ENCODE results near the gene AMZ1. TPM values are rescaled to one million over a fixed set of nuclear protein-coding genes. Genes with fewer than 3 reads are reported as not detected.

The AMZ1 gene
- total RNA-seq, 6 experiments from 2014 or later = 6.2 to 11.3 (median 7.8) TPM

DNA sequence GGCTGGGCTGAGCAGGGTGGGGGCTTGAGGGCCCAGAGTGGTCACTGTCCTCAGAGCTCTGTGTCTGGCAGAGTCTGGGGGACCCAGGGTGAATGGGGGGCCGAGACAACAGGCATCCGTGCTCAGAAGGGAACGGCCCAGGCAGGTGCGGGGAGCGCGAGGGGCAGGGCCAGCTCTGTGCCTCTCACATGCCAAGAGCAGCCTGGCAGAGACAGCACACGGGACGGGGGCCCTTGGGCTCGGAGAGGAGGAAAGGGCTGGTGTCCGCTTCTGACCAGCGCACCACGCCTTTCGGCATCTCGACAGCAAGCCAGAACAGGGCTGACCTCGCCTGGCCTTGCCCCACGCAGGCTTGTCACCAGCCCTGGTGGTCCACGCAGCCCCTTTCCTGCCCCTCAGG lies 13.4 kb downstream of the AMZ1 start:
- Mint-ChIP-seq H3K9me3 (no peaks in the 10 kb centered on the region), H3K36me3 (ENCODE audit: low read depth) (peaks cover 9% of the 10 kb centered on the region), H3K4me3 (no peak overlapping the region), H3K4me1 (ENCODE audit: low read depth) (no peaks in the 10 kb centered on the region), H3K27me3 (ENCODE audit: insufficient read depth) (peaks cover 1% of the 10 kb centered on the region; the same call in 1 of the 2 replicates), H3K27ac (no peak overlapping the region)
- DNase-seq = no peak
- TF ChIP-seq, protein P1, sequence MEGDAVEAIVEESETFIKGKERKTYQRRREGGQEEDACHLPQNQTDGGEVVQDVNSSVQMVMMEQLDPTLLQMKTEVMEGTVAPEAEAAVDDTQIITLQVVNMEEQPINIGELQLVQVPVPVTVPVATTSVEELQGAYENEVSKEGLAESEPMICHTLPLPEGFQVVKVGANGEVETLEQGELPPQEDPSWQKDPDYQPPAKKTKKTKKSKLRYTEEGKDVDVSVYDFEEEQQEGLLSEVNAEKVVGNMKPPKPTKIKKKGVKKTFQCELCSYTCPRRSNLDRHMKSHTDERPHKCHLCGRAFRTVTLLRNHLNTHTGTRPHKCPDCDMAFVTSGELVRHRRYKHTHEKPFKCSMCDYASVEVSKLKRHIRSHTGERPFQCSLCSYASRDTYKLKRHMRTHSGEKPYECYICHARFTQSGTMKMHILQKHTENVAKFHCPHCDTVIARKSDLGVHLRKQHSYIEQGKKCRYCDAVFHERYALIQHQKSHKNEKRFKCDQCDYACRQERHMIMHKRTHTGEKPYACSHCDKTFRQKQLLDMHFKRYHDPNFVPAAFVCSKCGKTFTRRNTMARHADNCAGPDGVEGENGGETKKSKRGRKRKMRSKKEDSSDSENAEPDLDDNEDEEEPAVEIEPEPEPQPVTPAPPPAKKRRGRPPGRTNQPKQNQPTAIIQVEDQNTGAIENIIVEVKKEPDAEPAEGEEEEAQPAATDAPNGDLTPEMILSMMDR (IDR thresholded peaks at IDR 0.05) = no peak

DNA sequence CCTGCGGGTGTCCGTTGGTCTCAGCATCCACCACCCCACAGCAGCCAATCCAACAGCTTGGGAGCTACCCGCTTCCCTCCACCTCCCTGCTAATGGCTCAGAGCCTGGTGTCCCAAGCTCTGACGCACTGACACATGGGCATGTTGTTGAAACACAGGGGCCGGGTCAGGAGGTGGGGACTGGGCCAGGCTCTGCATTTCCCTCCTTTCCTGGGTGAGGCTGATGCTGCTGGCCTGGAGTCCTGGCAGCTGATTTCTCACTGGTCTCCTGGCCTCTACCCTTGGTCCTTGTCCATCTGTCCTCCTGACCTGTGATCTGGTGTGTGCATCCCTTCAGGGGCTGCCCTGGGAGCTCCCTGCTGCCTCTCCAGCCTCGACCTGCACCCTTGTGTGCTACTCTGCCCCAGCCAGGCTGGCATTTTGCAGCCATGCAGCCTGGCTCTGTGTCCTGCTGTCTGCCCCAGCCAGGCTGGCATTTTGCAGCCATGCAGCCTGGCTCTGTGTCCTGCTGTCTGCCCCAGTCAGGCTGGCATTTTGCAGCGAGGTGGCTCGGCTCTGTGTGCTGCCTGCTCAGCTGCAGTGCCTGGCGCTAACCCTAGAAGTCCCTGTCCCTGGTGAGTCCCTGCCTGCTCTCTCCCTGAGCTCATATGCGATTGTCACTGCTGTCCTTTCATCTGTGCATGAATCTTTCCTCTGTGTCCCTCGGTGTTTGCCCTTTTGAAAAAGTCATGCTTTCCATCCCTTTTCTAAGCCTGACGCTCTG lies 14.0 kb downstream of the AMZ1 start:
- TF ChIP-seq, protein P1 (IDR thresholded peaks at IDR 0.05) = no peak
- Mint-ChIP-seq H3K36me3 (ENCODE audit: low read depth) (peaks cover 9% of the 10 kb centered on the region), H3K9me3 (no peaks in the 10 kb centered on the region), H3K27me3 (ENCODE audit: insufficient read depth) (peaks cover 1% of the 10 kb centered on the region; the same call in 1 of the 2 replicates), H3K4me1 (ENCODE audit: low read depth) (no peaks in the 10 kb centered on the region), H3K27ac (no peak overlapping the region), H3K4me3 (no peak overlapping the region)
- no peak for DNase-seq

DNA sequence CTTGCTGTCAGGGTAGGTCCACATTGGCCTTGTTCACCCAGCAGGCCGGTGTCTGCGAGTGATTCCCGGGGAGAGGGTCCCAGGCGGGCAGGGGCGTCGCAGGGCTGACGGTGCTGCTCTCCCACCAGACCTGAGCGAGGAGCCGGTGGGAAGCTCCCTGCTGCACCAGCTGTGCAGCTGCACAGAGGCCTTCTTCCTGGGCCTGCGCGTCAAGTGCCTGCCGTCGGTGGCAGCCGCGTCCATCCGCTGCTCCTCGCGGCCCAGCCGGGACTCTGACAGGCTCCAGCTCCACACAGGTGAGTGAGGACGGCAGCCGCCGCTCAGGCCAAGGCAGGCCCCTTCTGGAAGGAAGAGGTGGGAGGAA lies 14.6 kb downstream of the AMZ1 start:
- H3K36me3 Mint-ChIP-seq (ENCODE audit: low read depth) = peaks cover 9% of the 10 kb centered on the region
- no peak overlapping the region for H3K4me3 Mint-ChIP-seq
- no peaks in the 10 kb centered on the region for H3K9me3 Mint-ChIP-seq
- DNase-seq = no peak
- no peaks in the 10 kb centered on the region for H3K4me1 Mint-ChIP-seq (ENCODE audit: low read depth)
- TF ChIP-seq, protein P1 (IDR thresholded peaks at IDR 0.05) = no peak
- H3K27ac Mint-ChIP-seq = no peak overlapping the region
- H3K27me3 Mint-ChIP-seq (ENCODE audit: insufficient read depth) = peaks cover 1% of the 10 kb centered on the region; the same call in 1 of the 2 replicates

DNA sequence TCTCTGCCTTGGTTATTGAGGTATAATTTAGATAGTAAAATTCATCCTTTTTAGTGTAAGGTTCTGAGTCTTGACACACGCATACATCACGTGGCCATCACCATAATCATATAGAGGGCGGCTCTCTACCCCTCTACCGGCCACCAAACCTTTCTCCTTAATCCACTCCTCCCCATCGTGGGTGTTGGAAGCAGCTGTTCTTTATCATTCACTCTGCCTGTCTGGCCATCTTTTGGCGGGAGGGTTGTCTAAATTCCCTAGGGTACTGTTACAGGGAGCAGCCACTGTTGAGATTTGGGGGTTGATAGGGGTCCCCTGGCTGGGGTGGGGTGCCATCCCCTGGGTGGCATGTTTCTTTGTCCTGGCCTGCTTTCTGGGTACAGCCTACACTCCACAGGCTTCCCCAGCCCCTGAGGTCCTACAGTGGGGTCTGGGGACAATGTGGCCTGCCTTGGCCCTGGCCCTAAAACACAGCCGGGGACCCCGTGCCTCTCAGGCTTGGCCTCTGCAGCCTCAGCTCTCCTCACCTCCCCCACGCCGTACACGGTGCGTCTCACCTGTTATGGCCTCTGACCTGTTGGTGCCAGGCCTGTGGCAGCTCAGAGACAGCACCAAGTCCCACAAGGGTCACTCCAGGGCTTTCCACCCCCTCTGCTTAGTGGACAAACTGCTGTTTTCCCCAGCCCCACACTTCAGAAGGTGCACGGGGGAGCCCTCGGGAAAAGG lies 17.5 kb downstream of the AMZ1 start:
- Mint-ChIP-seq H3K36me3 (ENCODE audit: low read depth) (peaks cover 9% of the 10 kb centered on the region), H3K4me3 (no peak overlapping the region), H3K27me3 (ENCODE audit: insufficient read depth) (no peaks in the 10 kb centered on the region; the same call in 1 of the 2 replicates), H3K4me1 (ENCODE audit: low read depth) (no peaks in the 10 kb centered on the region), H3K9me3 (no peaks in the 10 kb centered on the region), H3K27ac (no peak overlapping the region)
- no peak for DNase-seq
- TF ChIP-seq, protein P1 (IDR thresholded peaks at IDR 0.05) = no peak

DNA sequence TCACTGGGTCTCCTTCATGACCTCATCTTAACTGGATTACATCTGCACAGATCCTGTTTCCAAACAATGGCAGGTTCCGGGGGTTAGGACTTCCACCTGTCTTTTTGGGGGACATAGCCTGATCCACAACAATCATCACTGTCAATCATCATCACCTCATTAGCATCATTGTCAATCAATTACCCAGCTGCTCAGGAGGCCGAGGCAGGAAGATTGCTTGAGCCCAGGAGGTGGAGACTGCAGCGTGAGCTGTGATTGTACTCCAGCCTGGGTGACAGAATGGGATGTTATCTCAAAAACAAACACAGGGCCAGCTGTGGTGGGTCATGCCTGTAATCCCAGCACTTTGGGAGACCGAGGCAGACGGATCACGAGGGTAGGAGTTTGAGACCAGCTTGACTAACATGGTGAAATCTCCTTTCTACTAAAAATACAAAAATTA lies 18.7 kb downstream of the AMZ1 start:
- peaks cover 5% of the 10 kb centered on the region; the same call in 1 of the 2 replicates for H3K4me1 Mint-ChIP-seq (ENCODE audit: low read depth)
- H3K27ac Mint-ChIP-seq = no peak overlapping the region; the same call in 1 of the 2 replicates
- no peaks in the 10 kb centered on the region for H3K9me3 Mint-ChIP-seq
- no peak overlapping the region for H3K4me3 Mint-ChIP-seq
- no peaks in the 10 kb centered on the region; the same call in 1 of the 2 replicates for H3K27me3 Mint-ChIP-seq (ENCODE audit: insufficient read depth)
- no peak for DNase-seq
- H3K36me3 Mint-ChIP-seq (ENCODE audit: low read depth) = peaks cover 14% of the 10 kb centered on the region
- TF ChIP-seq, protein P1 (IDR thresholded peaks at IDR 0.05) = no peak
